ENCODE measurements around the gene WAPL.

DNA sequence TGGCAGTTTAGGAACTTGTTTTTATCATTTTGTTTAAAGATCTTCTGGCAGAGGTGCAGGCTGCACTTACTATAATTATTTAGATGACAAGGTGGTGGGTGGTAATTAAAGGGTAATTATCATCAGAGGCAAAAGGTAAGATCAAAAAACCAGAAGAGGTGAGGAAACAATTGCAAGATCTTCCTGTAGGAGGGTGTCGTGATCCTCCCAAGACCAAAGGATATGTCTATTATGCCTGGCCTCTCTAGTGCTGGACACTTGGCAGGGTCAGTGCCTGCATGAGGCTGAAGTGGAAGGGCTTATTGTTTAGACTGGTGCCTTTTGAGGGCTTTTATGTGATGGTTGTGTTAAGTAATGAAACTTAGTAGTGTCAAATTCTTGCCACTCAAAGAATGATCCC lies 1.8 kb upstream of the WAPL start:
- TF ChIP-seq, protein P1, sequence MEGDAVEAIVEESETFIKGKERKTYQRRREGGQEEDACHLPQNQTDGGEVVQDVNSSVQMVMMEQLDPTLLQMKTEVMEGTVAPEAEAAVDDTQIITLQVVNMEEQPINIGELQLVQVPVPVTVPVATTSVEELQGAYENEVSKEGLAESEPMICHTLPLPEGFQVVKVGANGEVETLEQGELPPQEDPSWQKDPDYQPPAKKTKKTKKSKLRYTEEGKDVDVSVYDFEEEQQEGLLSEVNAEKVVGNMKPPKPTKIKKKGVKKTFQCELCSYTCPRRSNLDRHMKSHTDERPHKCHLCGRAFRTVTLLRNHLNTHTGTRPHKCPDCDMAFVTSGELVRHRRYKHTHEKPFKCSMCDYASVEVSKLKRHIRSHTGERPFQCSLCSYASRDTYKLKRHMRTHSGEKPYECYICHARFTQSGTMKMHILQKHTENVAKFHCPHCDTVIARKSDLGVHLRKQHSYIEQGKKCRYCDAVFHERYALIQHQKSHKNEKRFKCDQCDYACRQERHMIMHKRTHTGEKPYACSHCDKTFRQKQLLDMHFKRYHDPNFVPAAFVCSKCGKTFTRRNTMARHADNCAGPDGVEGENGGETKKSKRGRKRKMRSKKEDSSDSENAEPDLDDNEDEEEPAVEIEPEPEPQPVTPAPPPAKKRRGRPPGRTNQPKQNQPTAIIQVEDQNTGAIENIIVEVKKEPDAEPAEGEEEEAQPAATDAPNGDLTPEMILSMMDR (IDR thresholded peaks at IDR 0.05) = peak in 1 of 4 experiments; percentile 24
- TF ChIP-seq POLR2A (IDR thresholded peaks at IDR 0.05) (no peak), POLR2AphosphoS5 (IDR thresholded peaks at IDR 0.05) (no peak)

Measured in prostate gland (tissue), 2 donors.